K562 (cell line): Measurements from ENCODE around the gene KLHL15. TPM values are rescaled to one million over a fixed set of nuclear protein-coding genes. Genes with fewer than 3 reads are reported as not detected.

Source experiments
- ARID1B ChIP-seq: fragments of 450-650 bp; IDR thresholded peaks from 2 replicates; pipeline ENCODE4 v1.6.1; 2016; ENCODE audit warnings: antibody characterized with exemption, mild to moderate bottlenecking, inconsistent platforms
- BRD9 ChIP-seq: fragments of 450-650 bp; IDR thresholded peaks from 2 replicates; pipeline ENCODE4 v1.6.1; 2018; ENCODE audit warnings: low read depth; ENCODE audit not compliant: partially characterized antibody
- C11orf30 ChIP-seq: fragments of 450-650 bp; IDR thresholded peaks from 2 replicates; pipeline ENCODE4 v1.6.1; 2016; ENCODE audit warnings: low read depth, mild to moderate bottlenecking
- CBFA2T2 ChIP-seq: fragments of 450-650 bp; conservative IDR thresholded peaks from 2 replicates; pipeline ENCODE4 v1.6.1; 2017; ENCODE audit warnings: mild to moderate bottlenecking
- CTBP1 ChIP-seq: fragments of 450-650 bp; IDR thresholded peaks from 2 replicates; pipeline ENCODE4 v1.6.1; 2016; ENCODE audit warnings: borderline replicate concordance
- CXXC5 ChIP-seq: fragments of 250-450 bp; sonication (Bioruptor Pico); IDR thresholded peaks from 2 replicates; pipeline ENCODE4 v1.8.0; 2022; ENCODE audit warnings: inconsistent platforms, mild to moderate bottlenecking, moderate library complexity
- E2F3 ChIP-seq: fragments of 250-450 bp; sonication (Bioruptor Pico); IDR thresholded peaks from 2 replicates; pipeline ENCODE4 v1.4.0; 2020; ENCODE audit warnings: mild to moderate bottlenecking
- EP300 ChIP-seq: IDR thresholded peaks from 2 replicates; pipeline ENCODE4 v1.6.1; 2012; ENCODE audit warnings: low read length, improper control_type of control experiment
- ETV5 ChIP-seq: sonication (generic); formaldehyde crosslinking; IDR thresholded peaks from 2 replicates; pipeline ENCODE4 v1.4.0; 2020; ENCODE audit warnings: low read depth, mild to moderate bottlenecking, missing genetic modification reagents
- JUND ChIP-seq, 2 experiments: IDR thresholded peaks; 2 replicates in 1 of 2; 3 replicates in 1 of 2; pipeline ENCODE4 v1.6.1; 2011; ENCODE audit warnings: borderline replicate concordance in 2 of 2, low read depth in 2 of 2, low read length in 2 of 2, improper control_type of control experiment in 1 of 2, missing biosample characterization in 1 of 2, missing genetic modification characterization in 1 of 2, missing genetic modification reagents in 1 of 2
- NCOR1 ChIP-seq: fragments of 450-650 bp; IDR thresholded peaks from 2 replicates; pipeline ENCODE4 v1.6.1; 2016; ENCODE audit warnings: mild to moderate bottlenecking, moderate library complexity
- NFIC ChIP-seq: fragments of 450-650 bp; IDR thresholded peaks from 2 replicates; pipeline ENCODE4 v1.6.1; 2017; ENCODE audit warnings: mild to moderate bottlenecking, inconsistent platforms
- PHF8 ChIP-seq: fragments of 200-600 bp; sonication (generic); IDR thresholded peaks from 2 replicates; pipeline ENCODE4 v1.6.1; 2012; ENCODE audit warnings: mixed run types, mild to moderate bottlenecking, inconsistent platforms, low read length, moderate library complexity, borderline replicate concordance
- PML ChIP-seq: IDR thresholded peaks from 2 replicates; pipeline ENCODE4 v1.6.1; 2012; ENCODE audit warnings: low read length, inconsistent platforms
- PTRF ChIP-seq: fragments of 450-650 bp; IDR thresholded peaks from 2 replicates; pipeline ENCODE4 v1.6.1; 2016; ENCODE audit warnings: mild to moderate bottlenecking, missing genetic modification characterization, missing compliant biosample characterization
- RBM14 ChIP-seq: fragments of 200-400 bp; formaldehyde crosslinking; IDR thresholded peaks from 2 replicates; pipeline ENCODE4 v1.6.1; 2018; ENCODE audit warnings: low read depth, mild to moderate bottlenecking, low read length, moderate library complexity, borderline replicate concordance; ENCODE audit not compliant: insufficient read depth
- RCOR1 ChIP-seq, 2 experiments: IDR thresholded peaks; 2 replicates each; pipeline ENCODE4 v1.6.1; 2012; ENCODE audit warnings: low read depth in 2 of 2, low read length in 2 of 2, borderline replicate concordance in 1 of 2, improper control_type of control experiment in 1 of 2
- SMAD1 ChIP-seq: fragments of 150-350 bp; IDR thresholded peaks from 2 replicates; pipeline ENCODE4 v1.6.1; 2014; ENCODE audit warnings: low read length, low read depth; ENCODE audit not compliant: partially characterized antibody
- SMAD4 ChIP-seq: fragments of 250-450 bp; sonication (Bioruptor Pico); conservative IDR thresholded peaks from 2 replicates; pipeline ENCODE4 v1.8.0; 2021; ENCODE audit warnings: inconsistent platforms, mild to moderate bottlenecking, moderate library complexity
- STAT5A ChIP-seq: IDR thresholded peaks from 2 replicates; pipeline ENCODE4 v1.6.1; 2012; ENCODE audit warnings: low read length, inconsistent platforms, borderline replicate concordance
- TAL1 ChIP-seq: fragments of 450-650 bp; IDR thresholded peaks from 2 replicates; pipeline ENCODE4 v1.6.1; 2016; ENCODE audit warnings: mild to moderate bottlenecking
- TCF3 ChIP-seq: sonication (generic); formaldehyde crosslinking; IDR thresholded peaks from 2 replicates; pipeline ENCODE4 v1.4.0; 2020; ENCODE audit warnings: mild to moderate bottlenecking, missing genetic modification reagents
- TEAD4 ChIP-seq, 2 experiments: sonication (generic) in 1 of 2; formaldehyde crosslinking in 1 of 2; IDR thresholded peaks; 2 replicates each; pipeline versions ENCODE4 v1.6.1 to v1.8.0; 2012 to 2022; ENCODE audit warnings: borderline replicate concordance in 1 of 2, inconsistent platforms in 1 of 2, low read length in 1 of 2, mild to moderate bottlenecking in 1 of 2, missing genetic modification reagents in 1 of 2
- TRIM24 ChIP-seq, 2 experiments: fragments of 450-650 bp; IDR thresholded peaks; 2 replicates each; pipeline ENCODE4 v1.6.1; 2016
- XRCC5 ChIP-seq: fragments of 200-400 bp; formaldehyde crosslinking; IDR thresholded peaks from 2 replicates; pipeline ENCODE4 v1.6.1; 2017; ENCODE audit warnings: low read depth, mild to moderate bottlenecking, low read length
- polyA plus RNA-seq, 8 experiments: library from polyadenylated mRNA; depleted of rRNA in 4 of 8; stranded (reverse) in 5 of 8; unstranded in 3 of 8; fragments of >200 nt; fragmentation: Nextera tagmentation in 2 of 8; fragmentation: Illumina TruSeq in 1 of 8; extraction: Ambion mirVana in 2 of 8; extraction: Trizol in 1 of 8; gene quantifications; 2 replicates each; pipeline versions ENCODE4 v1.2.1 to v1.2.3, GENCODE V29; 2011 to 2014; ENCODE audit warnings: inconsistent platforms in 1 of 8, missing spikeins in 1 of 8
- total RNA-seq, 7 experiments: library from RNA; depleted of rRNA in 6 of 7; stranded (reverse); fragments of >200 nt in 6 of 7; fragmentation: Illumina TruSeq in 2 of 7; extraction: Trizol in 2 of 7; gene quantifications; 2 replicates each; pipeline versions ENCODE4 v1.2.1 to v1.2.3, GENCODE V29; 2011 to 2021; ENCODE audit warnings: low replicate concordance in 1 of 7
- TF ChIP-seq, protein P1 (sequence below): sonication (generic); IDR thresholded peaks from 2 replicates; pipeline ENCODE4 v1.6.1; 2016
- TF ChIP-seq, protein P2 (sequence below): fragments of 450-650 bp; IDR thresholded peaks from 2 replicates; pipeline ENCODE4 v1.6.1; 2016
- TF ChIP-seq, protein P3 (sequence below): fragments of 250-450 bp; sonication (Bioruptor Pico); IDR thresholded peaks from 2 replicates; pipeline ENCODE4 v1.5.1; 2021; ENCODE audit warnings: mild to moderate bottlenecking

The KLHL15 gene
- total and polyA plus RNA-seq, 9 of the 15 experiments (the other 6 are each of a cell fraction or from before 2014, with no cell fraction given): 3.0 to 12.4 (median 7.6) TPM

DNA sequence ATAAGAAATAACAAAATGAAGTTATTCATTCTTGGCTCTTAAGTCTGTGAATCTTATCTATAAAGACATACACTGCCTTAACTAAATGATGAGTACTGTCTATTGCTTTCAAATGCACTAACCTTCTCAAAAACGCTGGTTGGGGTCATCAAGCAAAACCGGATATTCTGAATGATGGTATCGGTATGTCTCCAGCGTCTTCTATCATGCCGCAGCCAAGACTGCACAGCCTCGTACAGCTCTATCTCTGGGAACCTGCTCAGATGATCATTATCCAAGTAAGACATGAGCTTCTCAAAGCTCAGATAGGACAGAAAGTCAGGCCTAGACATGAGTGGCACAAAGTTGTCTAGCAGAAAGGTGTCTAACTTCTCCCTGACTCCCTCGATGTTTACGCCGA, 21.1 kb downstream of the KLHL15 start (continued):
- TF ChIP-seq TRIM24 (IDR thresholded peaks at IDR 0.05) (0 out of 4 replicates have a peak, but pooled peaks of 1 of the 2 experiments have one; percentile 35), SMAD1 (no peak), NFIC (peak; percentile 39; the same call in 1 of the 2 replicates), TAL1 (peak; percentile 76; the same call in 1 of the 2 replicates), STAT5A (peak; percentile 28; the same call in 1 of the 2 replicates), PTRF (tag) (no peak), C11orf30 (no peak), CXXC5 (CRISPR knock-in tag) (peak; percentile 64), ETV5 (CRISPR knock-in tag) (0 out of 2 replicates have a peak, but pooled peaks have one; percentile 22), BRD9 (no peak), PML (0 out of 2 replicates have a peak, but pooled peaks have one; percentile 15), NCOR1 (peak; percentile 75), RBM14 (no peak), CTBP1 (0 out of 2 replicates have a peak, but pooled peaks have one; percentile 24), XRCC5 (no peak), SMAD4 (CRISPR knock-in tag) (peak; percentile 55), ARID1B (peak; percentile 76), RCOR1 (IDR thresholded peaks at IDR 0.05; ENCODE audit: borderline replicate concordance in 1 of 2, low read depth in 2 of 2, low read length in 2 of 2) (peak in 1 of 2 experiments; percentile 57; a peak in 2 of 4 replicates), E2F3 (CRISPR knock-in tag) (no peak), CBFA2T2 (peak; percentile 81), JUND (IDR thresholded peaks at IDR 0.05; ENCODE audit: borderline replicate concordance, low read depth, low read length) (peak; percentile 5; the same call in 1 of the 2 replicates), JUND (tag; IDR thresholded peaks at IDR 0.05; ENCODE audit: borderline replicate concordance, low read depth, low read length) (no peak), EP300 (0 out of 2 replicates have a peak, but pooled peaks have one; percentile 23), PHF8 (no peak), TCF3 (CRISPR knock-in tag) (peak; percentile 64), TEAD4 (IDR thresholded peaks at IDR 0.05; ENCODE audit: low read length) (peak; percentile 84), TEAD4 (CRISPR knock-in tag; IDR thresholded peaks at IDR 0.05; ENCODE audit: borderline replicate concordance) (no peak)
- TF ChIP-seq, protein P1, sequence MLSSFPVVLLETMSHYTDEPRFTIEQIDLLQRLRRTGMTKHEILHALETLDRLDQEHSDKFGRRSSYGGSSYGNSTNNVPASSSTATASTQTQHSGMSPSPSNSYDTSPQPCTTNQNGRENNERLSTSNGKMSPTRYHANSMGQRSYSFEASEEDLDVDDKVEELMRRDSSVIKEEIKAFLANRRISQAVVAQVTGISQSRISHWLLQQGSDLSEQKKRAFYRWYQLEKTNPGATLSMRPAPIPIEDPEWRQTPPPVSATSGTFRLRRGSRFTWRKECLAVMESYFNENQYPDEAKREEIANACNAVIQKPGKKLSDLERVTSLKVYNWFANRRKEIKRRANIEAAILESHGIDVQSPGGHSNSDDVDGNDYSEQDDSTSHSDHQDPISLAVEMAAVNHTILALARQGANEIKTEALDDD: 0 out of 2 replicates have a peak, but pooled peaks have one; percentile 27
- TF ChIP-seq, protein P2, sequence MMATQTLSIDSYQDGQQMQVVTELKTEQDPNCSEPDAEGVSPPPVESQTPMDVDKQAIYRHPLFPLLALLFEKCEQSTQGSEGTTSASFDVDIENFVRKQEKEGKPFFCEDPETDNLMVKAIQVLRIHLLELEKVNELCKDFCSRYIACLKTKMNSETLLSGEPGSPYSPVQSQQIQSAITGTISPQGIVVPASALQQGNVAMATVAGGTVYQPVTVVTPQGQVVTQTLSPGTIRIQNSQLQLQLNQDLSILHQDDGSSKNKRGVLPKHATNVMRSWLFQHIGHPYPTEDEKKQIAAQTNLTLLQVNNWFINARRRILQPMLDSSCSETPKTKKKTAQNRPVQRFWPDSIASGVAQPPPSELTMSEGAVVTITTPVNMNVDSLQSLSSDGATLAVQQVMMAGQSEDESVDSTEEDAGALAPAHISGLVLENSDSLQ: 0 out of 2 replicates have a peak, but pooled peaks have one; percentile 30
- TF ChIP-seq, protein P3, sequence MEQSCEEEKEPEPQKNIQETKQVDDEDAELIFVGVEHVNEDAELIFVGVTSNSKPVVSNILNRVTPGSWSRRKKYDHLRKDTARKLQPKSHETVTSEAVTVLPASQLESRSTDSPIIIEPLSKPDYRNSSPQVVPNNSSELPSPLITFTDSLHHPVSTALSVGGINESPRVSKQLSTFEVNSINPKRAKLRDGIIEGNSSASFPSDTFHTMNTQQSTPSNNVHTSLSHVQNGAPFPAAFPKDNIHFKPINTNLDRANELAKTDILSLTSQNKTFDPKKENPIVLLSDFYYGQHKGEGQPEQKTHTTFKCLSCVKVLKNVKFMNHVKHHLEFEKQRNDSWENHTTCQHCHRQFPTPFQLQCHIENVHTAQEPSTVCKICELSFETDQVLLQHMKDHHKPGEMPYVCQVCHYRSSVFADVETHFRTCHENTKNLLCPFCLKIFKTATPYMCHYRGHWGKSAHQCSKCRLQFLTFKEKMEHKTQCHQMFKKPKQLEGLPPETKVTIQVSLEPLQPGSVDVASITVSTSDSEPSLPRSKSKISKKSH (CRISPR knock-in tag): no peak
